ENCODE results near the gene TCF12. TPM values are rescaled to one million over a fixed set of nuclear protein-coding genes. Genes with fewer than 3 reads are reported as not detected.

Gene TCF12
- total and polyA plus RNA-seq, 2 of the 8 experiments (the other 6 are each of a cell fraction or from before 2014, with no cell fraction given), result 85.8 to 101 TPM

DNA sequence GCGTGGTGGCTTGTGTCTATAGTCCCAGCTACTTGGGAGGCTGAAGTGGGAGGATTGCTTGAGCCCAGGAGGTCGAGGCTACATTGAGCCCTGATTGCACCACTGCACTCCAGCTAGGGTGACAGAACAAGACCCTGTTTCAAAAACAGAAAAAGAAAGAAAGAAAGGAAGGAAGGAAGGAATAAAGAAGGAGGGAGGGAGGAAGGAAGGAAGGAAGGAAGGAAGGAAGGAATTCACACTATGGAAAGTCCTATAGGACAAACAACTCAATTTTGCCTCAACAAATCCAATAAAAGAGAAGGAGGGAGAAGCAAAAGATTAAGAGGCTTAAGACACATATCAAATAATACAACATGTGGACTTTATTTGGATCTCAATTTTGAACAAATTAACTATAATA, 16.5 kb upstream of the TCF12 start (continued):
- TF ChIP-seq CHD7 (IDR thresholded peaks at IDR 0.05; ENCODE audit: insufficient replicate concordance, low read length) (no peak), TBP (IDR thresholded peaks at IDR 0.05; ENCODE audit: low read depth, low read length) (no peak), TAF7 (optimal IDR thresholded peaks at IDR 0.05; ENCODE audit: borderline replicate concordance, low read depth, low read length) (no peak), CTBP2 (IDR thresholded peaks at IDR 0.05; ENCODE audit: borderline replicate concordance, insufficient read depth, insufficient read length, low read length) (no peak), RNF2 (IDR thresholded peaks at IDR 0.05; ENCODE audit: borderline replicate concordance, low read depth, low read length, missing control alignments, poor library complexity, severe bottlenecking) (no peak)
